ENCODE measurements around the gene PSD4.

The PSD4 gene

DNA sequence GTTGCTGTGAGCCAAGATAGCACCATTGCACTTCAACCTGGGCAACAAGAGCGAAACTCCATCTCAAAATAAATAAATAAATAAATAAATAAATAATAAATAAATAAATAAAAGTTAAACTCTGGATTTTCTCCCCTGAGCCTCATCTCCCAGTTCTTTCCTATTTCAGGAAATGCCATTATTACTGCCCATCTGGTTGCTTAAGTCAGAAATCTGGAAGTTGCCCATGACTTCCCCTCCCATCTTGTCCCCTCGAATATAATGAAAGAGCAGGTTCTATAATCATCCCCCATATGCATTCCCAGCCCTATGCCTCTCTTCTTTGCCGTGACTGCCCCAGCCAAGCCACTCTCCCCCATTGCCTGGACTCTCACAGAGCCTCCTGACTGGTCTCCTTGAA, 4.2 kb upstream of the PSD4 start:
- DNase-seq = no peak

DNA sequence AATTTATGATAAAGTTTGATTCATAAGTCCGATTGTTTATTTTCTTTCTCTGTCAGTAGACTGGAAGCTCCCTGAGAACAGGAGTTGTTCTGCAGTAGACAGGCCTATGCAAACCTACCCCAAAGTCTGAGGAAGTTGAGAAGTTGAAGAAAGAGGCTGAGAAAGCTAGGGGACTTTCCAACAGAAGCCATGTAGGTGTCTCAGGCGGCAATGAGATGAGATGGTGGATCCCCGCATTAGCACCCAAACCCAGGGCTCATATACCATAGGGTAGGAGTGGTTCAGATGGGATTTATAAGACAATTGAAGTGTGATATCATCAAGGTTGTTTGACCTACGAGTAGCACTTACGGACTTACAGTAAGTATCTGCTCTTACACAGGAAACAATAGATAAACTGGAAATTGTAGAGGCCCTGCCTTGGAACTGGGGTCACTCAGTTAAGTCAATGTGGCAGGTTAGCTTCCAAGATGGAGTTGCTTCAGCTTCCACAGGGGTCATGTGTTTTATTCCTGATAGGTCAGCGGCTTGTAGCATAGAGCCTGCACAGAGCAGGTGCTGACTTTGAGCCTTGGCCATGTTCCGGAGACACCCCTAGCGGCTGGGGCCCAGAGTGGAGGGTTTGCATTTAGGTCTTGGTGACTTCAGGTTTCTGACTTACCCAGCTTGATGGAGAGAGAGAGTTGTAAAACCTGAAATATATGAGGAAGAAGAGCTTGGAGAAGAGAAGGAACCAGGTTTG, 2.3 kb upstream of the PSD4 start:
- no peak for DNase-seq

GRCh38 chr2:113172721-113173541, 840 bp upstream of the PSD4 start:
- no peak for DNase-seq

DNA sequence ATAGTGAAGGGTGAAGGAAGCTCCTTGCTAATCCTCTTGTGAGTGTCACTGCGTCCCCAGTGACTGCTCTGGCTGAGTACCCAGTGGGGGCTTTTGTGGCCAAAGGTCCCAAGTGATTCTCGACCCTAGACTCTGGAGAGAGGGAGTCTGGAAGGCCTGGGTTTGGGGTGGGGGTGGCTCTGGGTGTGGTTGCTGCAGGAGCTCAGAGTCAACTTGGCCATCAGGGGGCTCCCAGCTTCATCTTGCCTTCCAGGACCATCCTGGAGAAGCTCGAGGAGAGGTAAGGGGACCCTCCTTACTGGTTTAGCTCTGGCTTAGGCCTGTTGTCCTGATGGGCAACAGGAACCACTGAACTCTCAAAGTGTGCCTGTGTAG, 592 bp downstream of the PSD4 start:
- DNase-seq = no peak

DNA sequence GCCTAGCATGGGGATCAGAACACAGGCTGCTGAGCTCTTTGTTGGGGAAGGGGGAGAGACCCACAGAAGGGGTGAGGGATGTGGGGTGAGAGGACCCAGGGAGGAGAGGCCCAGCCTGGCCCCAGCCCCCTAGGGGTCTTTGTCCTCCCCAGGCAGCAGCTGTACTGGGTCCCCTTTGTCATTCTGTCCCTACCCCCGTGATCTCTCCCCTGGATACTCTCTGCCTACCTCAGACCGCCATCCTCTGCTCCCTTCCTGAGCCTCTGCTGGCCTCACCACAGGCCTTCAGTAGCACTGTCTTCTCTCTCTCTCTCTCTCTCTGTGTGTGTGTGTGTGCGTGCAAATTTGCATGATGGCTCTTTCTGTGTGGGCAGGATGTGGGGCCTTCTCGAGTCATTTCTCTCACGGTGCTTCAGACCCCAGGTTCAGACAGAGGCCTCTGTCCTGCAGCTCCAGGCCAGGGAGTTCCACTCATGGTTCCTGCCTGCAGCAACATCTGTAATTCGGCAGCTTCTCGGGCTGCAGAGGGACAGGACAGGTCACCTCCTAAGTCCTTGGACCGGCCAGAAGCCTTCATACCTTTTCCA, 1.4 kb downstream of the PSD4 start:
- no peak for DNase-seq

GRCh38 chr2:113175736-113176695, 2.2 kb downstream of the PSD4 start:
- no peak for DNase-seq

DNA sequence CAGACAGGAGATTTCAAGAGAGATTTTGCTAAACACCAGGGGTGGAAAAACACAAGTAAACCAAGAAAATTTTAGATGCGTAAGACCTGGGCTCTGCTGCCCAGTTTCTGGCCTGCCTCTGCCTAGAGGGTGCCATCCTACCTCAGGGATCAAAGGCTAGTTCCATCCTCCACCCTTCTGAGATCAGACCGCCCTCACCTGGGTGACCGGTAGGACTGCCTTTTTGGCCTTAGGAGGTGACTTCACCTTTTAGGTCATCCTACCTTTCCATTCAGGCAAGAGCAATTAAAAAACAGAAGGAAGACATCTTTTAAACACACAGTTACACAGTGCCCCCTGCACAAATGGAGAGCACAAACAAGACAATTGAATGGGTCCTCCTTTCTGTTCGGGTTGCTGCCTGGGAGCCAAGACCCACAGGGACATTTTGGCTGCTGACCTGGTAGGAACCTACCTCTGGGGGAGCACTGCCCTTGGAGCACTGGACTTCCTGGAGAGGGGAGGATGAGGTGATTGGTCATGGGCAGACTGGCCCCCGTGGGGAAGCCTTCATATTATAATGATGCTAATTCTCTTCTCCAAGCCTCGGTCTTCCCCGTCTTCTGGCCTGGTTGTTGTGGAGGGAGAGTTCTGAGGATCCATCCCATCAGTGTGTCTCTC, 3.1 kb downstream of the PSD4 start:
- no peak for DNase-seq

- no peak for DNase-seq
Measured at GRCh38 chr2:113178069-113178746, 4.4 kb downstream of the PSD4 start.

GRCh38 chr2:113178891-113179290, 5.1 kb downstream of the PSD4 start:
- no peak for DNase-seq

GRCh38 chr2:113179446-113180045, 5.8 kb downstream of the PSD4 start:
- DNase-seq = no peak

GRCh38 chr2:113180131-113180946, 6.6 kb downstream of the PSD4 start:
- DNase-seq = no peak

DNA sequence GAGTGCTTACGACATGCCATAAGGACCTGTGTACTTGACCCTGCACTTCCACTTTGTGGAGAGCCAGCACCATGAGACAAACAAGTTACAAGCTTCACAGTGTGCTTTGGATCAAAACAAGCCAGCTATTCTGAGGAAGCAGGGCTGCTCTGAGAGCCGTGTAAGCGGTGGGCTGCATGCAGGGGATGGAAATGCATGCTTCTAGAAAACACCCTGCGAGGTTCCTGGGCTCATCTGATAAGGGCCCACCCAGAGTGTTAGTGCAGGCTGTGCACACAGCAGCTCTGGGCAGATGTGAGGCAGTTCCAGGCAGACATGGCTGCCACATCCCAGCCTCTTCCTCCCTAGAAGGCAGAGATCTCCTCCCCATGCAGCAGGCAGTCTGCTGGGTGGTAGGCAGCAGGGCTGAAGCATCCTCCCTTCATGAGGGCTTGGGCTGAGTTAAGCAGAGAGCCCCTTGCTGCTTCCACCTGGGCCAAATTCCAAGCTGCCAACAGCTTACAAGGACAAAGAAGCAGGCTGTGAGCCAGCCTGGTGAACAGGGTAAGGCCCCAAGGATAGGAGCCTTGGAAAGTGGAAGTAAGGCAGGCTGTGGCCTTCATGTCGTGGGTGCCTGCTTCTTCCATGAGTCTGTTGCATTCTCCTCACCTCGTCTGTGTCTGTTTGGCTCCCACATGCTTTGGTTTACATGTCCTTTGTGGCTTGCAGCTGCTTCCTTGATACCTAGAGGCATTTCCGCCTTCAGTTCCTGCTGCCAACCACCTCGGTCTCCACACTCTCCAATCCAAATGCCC, 7.7 kb downstream of the PSD4 start:
- no peak for DNase-seq

DNA sequence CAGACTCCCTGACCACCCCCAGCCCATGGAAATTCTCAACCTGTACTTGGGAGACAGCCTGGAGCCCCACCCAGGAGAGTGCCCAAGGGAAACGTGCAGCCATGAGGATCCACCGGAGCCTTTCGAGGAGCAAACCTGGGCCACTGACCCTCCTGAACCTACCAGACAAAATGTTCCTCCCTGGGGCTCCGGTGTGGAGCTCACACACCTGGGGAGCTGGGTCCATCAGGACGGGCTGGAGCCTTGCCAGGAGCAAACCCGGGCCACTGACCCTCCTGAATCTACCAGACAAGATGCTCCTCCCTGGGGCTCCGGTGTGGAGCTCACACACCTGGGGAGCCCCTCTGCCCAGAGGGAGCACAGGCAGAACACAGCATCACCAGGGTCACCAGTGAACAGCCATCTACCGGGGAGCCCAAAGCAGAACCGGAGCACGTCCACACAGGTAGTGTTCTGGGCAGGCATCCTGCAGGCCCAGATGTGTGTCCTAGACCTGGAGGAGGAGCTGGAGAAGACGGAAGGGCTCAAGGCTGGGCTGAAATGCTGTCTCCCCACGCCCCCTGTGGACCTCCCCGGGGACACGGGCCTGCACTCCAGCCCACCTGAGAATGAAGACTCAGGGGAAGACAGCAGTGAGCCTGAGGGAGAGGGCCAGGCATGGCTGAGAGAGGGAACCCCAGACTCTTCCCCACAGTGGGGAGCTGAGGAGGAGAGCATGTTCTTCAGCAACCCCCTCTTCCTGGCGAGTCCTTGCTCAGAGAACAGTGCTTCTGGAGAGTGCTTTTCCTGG, 8.9 kb downstream of the PSD4 start:
- DNase-seq = no peak

DNA sequence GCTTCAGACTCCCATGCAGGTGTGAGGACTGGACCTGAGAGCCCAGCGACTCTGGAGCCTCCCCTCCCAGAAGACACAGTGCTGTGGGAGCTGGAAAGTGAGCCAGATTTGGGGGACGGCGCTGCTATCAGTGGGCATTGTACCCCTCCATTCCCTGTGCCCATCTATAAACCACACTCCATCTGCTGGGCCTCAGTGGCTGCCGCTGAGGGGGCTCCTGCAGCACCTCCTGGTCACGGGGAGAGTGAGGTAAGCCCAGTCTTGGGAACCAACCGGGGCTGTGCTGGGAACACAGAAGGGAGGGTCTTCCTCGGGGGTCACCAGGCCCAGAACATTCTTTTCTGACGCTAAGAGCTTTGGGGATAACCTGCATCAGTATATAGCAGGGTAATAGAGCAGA, 9.5 kb downstream of the PSD4 start:
- DNase-seq = no peak

DNA sequence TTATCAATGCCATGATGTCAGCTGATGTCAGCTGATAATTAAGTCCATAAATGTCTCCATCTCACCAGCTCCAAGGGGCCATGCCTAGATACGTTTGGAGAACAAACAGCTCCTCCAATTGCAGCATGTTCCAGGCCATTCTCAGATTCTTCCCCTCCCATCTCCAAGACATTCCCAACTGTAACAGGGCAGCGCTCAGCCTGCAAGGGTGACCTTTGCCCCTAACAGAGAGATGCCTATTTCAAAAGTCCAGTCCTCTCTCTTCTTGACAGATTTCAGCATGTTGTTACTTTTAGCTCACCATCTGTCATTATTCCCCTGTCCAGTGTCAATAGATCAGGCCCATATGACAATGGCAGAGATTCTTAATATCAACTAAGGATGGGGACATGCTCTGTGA, 9.9 kb downstream of the PSD4 start:
- DNase-seq = no peak

DNA sequence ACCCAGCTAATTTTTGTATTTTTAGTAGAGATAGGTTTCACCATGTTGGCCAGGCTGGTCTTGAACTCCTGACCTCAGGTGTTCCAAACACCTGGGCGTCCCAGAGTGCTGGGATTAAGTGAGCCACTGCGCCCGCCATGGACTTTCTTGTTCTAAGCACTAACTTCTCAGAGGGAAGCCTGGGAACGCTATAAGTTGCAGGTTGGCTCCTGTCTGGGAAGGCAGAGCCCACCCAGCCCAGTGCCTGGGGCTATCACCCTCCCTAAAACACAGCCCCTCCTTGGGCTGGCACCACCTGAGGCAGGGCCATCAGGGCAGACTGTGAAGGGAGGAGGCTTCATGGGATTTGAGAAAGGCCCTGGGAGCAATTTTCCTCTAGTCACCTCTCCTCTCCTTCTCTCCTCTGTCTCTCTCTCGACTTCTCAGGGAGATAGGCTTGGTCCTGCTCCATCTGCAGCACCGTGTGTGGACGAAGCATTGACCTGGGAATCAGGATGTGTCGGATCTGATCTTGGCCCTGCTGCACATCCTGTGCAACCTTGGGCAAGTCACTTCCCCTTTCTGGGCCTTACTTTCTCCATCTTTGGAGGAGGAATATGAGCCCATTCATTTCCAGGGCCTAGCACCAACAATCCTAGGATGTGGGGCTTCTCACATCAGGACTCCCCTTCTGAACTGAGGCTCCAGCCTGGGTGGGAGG, 10.9 kb downstream of the PSD4 start:
- no peak for DNase-seq

DNA sequence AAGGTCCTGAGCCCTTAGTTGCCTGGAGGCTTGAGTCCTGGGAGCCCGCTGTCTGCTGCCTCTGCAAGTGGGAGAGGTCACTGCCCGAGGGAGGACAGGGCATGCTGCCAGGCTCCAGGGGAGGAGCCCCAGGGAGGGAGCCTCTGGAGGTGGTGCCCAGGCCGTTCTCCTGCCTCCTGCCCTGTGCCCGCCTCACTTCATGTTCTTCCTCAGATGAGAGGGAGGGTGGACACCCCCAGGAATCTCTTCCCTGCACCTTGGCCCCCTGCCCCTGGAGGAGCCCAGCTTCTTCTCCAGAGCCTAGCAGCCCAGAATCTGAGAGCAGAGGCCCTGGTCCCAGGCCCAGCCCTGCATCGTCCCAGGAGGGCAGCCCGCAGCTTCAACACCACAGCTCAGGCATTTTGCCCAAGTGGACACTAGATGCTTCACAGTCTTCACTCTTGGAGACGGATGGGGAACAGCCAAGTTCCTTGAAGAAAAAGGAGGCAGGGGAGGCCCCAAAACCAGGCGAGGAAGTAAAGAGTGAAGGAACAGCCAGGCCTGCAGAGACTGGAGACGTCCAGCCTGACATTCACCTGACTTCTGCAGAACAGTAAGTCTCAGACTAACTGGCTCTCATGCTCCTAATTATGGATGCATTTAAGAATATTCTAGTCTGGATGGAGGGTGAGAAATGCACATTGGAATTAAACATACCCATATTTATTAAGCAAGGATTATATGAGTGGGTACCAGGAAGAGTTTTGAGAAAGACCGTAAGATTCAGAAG, 12.1 kb downstream of the PSD4 start:
- DNase-seq = no peak
